Spleen (tissue), 13 donors: ENCODE results near the gene SPINK14. TPM values are rescaled to one million over a fixed set of nuclear protein-coding genes. Genes with fewer than 3 reads are reported as not detected.

Experiments
- DNase-seq: peaks from one replicate; pipeline ENCODE4 v3.0.0-alpha.2; 2020
- H3K27ac ChIP-seq, 8 donors: fragments of 200-600 bp; sonication (generic) in 7 of 8; 1 replicate in 4 of 8; 2 replicates in 4 of 8; pipeline versions ENCODE4 v1.5.0 to v1.8.0; 2016 to 2021; ENCODE audit warnings: inconsistent platforms in 4 of 8, mild to moderate bottlenecking in 4 of 8, moderate library complexity in 1 of 8
- H3K27me3 ChIP-seq, 7 donors: fragments of 200-600 bp; sonication (generic) in 6 of 7; replicated peaks in 1 of 7; 1 replicate in 4 of 7; 2 replicates in 3 of 7; pipeline versions ENCODE4 v1.5.0 to v1.8.0; 2016 to 2021; ENCODE audit warnings: inconsistent platforms in 3 of 7, mild to moderate bottlenecking in 1 of 7
- H3K36me3 ChIP-seq, 6 donors: fragments of 200-600 bp; sonication (generic) in 5 of 6; 1 replicate in 4 of 6; 2 replicates in 2 of 6; pipeline versions ENCODE4 v1.5.0 to v1.8.0; 2016 to 2021; ENCODE audit warnings: inconsistent platforms in 2 of 6
- H3K4me1 ChIP-seq, 6 donors: fragments of 200-600 bp; sonication (generic) in 5 of 6; 1 replicate in 3 of 6; 2 replicates in 3 of 6; pipeline versions ENCODE4 v1.5.0 to v1.8.0; 2016 to 2021; ENCODE audit warnings: inconsistent platforms in 3 of 6
- H3K4me3 ChIP-seq, 8 donors: fragments of 200-600 bp; sonication (generic) in 7 of 8; 1 replicate in 4 of 8; 2 replicates in 4 of 8; pipeline versions ENCODE4 v1.5.0 to v1.8.0; 2016 to 2021; ENCODE audit warnings: inconsistent platforms in 4 of 8, mild to moderate bottlenecking in 4 of 8, moderate library complexity in 2 of 8
- H3K9me3 ChIP-seq, 8 donors: fragments of 200-600 bp; sonication (generic) in 7 of 8; 1 replicate in 4 of 8; 2 replicates in 4 of 8; pipeline versions ENCODE4 v1.5.0 to v1.8.0; 2016 to 2021; ENCODE audit warnings: inconsistent platforms in 4 of 8
- CTCF ChIP-seq, 11 experiments: fragments of 200-600 bp in 7 of 11; fragments of 450-650 bp in 4 of 11; sonication (generic) in 4 of 11; IDR thresholded peaks in 8 of 11; conservative IDR thresholded peaks in 3 of 11; 1 replicate in 7 of 11; 2 replicates in 4 of 11; pipeline versions ENCODE4 v1.4.0 to v1.8.0; 2016 to 2021; ENCODE audit warnings: antibody characterized with exemption in 11 of 11, inconsistent platforms in 4 of 11, mild to moderate bottlenecking in 1 of 11
- POLR2A ChIP-seq, 3 donors: fragments of 450-650 bp; IDR thresholded peaks; one replicate each; pipeline ENCODE4 v1.5.1; 2017; ENCODE audit warnings: antibody characterized with exemption in 3 of 3, mild to moderate bottlenecking in 1 of 3
- POLR2AphosphoS5 ChIP-seq, 3 donors: sonication (generic); formaldehyde crosslinking; IDR thresholded peaks; one replicate each; pipeline ENCODE4 v1.5.1; 2017; ENCODE audit warnings: antibody characterized with exemption in 3 of 3
- WGBS, 5 donors: extraction: QIAGEN DNeasy Blood & Tissue Kit in 3 of 5; methylation state at CpG; one replicate each; pipeline versions ENCODE4 v1.1.5 to v1.1.7; 2013 to 2018; 5-methylcytosine and 5-hydroxymethylcytosine counted together
- intact Hi-C: fragments of 100-400 bp; cut with DNase I; formaldehyde crosslinking; loops from one replicate; pipeline ENCODE4 v1.15.0; 2023; ENCODE audit warnings: low total_unique reads
- long read RNA-seq, 2 donors: transcript quantifications; one replicate each; lab custom pipeline, GENCODE V29; 2026
- polyA plus RNA-seq, 3 donors: library from polyadenylated mRNA; stranded (reverse); fragments of 200-250 nt; gene quantifications; one replicate each; pipeline ENCODE4 v1.2.1, GENCODE V29; 2013
- total RNA-seq, 7 donors: library from RNA; depleted of rRNA in 3 of 7; stranded (reverse); fragments of >200 nt in 3 of 7; fragmentation: NEBNext Ultra II Directional in 4 of 7; extraction: Animal tissue kit (Norgen Biotek cat#: 25700) in 4 of 7; gene quantifications; one replicate each; pipeline versions ENCODE4 v1.1.0 to v1.2.1, GENCODE V29; 2016 to 2021
- donor health status: healthy with polysubstance abuse.
- donor health status: DM: no; HTN: no; CAD: no; lungs with moderate emphysema.
- donor health status: DM: no; HTN: no; CAD: no.
- donor health status: Bipolar disorder and iron deficiency.
- donor health status: healthy.
- donor health status: DM: no; HTN: no; CAD: no.
- donor health status: DM: yes; HTN: yes; CAD: no.

SPINK14 gene
- not detected for total RNA-seq
- polyA plus RNA-seq, result not detected
- long read RNA-seq, donor 1, result 0 reads
- long read RNA-seq, donor 2, result 0 reads

DNA sequence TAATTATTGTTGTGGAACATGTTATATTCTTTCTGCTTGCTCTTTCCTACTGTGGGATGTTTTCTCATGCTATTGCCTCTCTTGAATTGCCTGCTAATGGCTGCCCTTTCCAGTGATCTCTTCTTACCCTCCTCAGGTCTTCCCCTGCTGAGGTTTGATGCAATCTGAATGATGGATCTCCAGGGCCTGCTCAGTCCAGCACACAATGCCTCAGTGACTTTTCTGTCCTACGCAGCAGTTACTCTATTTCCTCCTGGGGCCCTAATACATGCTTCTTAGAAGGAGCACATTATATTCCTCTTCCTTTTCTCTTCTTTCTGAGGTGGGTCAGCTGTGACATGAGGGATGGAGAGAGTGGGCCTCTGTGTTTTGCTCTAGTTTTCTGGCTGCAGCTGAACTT, at the start of gene SPINK14:
Gene SPINK14 (plus strand): TSS at position 301 of the 400 bp plus-strand sequence. CDS start 1,187 bp downstream, outside the sequence.
- WGBS, 5 donors, result 81 to 100% (median 87%) methylated on average over 1 of the region's 1 CpG
- H3K27me3 ChIP-seq, result peaks cover 0 to 11% (median 0%) of the 10 kb centered on the region in 7 donors

DNA sequence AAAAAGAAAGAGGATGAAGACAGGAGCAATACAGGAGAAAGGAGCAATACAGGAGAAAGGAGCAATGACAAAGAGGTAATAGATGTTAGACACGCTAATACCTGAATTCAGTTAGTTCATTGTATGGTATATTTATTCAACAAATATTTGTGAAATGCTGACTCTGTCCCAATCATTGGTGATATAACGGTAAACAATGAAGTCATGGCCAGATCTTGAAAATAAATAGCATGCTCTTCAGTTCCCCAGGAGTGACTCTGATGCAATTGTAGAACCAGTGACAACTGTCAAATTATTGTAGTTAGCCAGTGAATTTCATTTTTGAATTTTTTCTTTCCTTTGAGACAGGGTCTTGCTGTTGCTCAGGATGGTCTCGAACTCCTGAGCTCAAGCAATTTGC, 48.0 kb upstream of the SPINK14 start:
- Histone ChIP-seq H3K36me3 (no peaks in the 10 kb centered on the region), H3K27ac (no peak overlapping the region), H3K4me1 (no peaks in the 10 kb centered on the region), H3K27me3 (no peaks in the 10 kb centered on the region), H3K9me3 (no peaks in the 10 kb centered on the region), H3K4me3 (no peak overlapping the region)
- DNase-seq, result no peak
- WGBS, 5 donors, result 83 to 93% (median 90%) methylated on average over 3 of the region's 3 CpGs
- intact Hi-C loops, result no loop called here
- no peak for TF ChIP-seq POLR2AphosphoS5 (IDR thresholded peaks at IDR 0.05)
- TF ChIP-seq POLR2A (IDR thresholded peaks at IDR 0.05), result no peak
- TF ChIP-seq CTCF (IDR thresholded peaks at IDR 0.05 in 8 of 11, conservative IDR thresholded peaks at IDR 0.05 in 3 of 11), result no peak

More for the DNA sequence above, at the start of gene SPINK14:
- Histone ChIP-seq H3K27ac (no peak within 1 kb of the TSS), H3K4me3 (no peak within 1 kb of the TSS), H3K36me3 (no peaks in the 10 kb centered on the region), H3K9me3 (no peaks in the 10 kb centered on the region), H3K4me1 (no peaks in the 10 kb centered on the region)
- no peak for DNase-seq
- intact Hi-C loops, result no loop called here
- TF ChIP-seq CTCF (IDR thresholded peaks at IDR 0.05 in 8 of 11, conservative IDR thresholded peaks at IDR 0.05 in 3 of 11), result no peak

DNA sequence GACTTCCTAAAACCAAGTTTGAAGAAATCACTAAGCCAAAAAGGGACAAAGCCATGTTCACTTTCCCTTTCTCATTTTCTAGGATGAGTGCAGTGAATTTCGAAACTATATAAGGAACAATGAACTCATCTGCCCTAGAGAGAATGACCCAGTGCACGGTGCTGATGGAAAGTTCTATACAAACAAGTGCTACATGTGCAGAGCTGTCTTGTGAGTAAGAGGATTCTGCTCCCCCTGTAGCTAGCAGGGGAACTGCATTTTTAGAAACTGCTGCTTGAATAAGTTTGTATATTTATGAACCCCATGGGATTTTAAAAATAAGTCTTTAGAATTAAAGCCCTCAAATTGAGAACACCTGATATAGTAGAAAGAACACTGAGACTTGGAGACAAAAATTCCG, 42.7 kb upstream of the SPINK14 start:
- Histone ChIP-seq H3K4me1 (no peaks in the 10 kb centered on the region), H3K36me3 (no peaks in the 10 kb centered on the region), H3K9me3 (no peaks in the 10 kb centered on the region), H3K4me3 (no peak overlapping the region), H3K27me3 (no peaks in the 10 kb centered on the region), H3K27ac (no peak overlapping the region)
- intact Hi-C loops, result no loop called here
- no peak for DNase-seq
- WGBS, 5 donors, result 56 to 78% (median 60%) methylated on average over 3 of the region's 3 CpGs
- TF ChIP-seq CTCF (IDR thresholded peaks at IDR 0.05 in 8 of 11, conservative IDR thresholded peaks at IDR 0.05 in 3 of 11), result no peak

DNA sequence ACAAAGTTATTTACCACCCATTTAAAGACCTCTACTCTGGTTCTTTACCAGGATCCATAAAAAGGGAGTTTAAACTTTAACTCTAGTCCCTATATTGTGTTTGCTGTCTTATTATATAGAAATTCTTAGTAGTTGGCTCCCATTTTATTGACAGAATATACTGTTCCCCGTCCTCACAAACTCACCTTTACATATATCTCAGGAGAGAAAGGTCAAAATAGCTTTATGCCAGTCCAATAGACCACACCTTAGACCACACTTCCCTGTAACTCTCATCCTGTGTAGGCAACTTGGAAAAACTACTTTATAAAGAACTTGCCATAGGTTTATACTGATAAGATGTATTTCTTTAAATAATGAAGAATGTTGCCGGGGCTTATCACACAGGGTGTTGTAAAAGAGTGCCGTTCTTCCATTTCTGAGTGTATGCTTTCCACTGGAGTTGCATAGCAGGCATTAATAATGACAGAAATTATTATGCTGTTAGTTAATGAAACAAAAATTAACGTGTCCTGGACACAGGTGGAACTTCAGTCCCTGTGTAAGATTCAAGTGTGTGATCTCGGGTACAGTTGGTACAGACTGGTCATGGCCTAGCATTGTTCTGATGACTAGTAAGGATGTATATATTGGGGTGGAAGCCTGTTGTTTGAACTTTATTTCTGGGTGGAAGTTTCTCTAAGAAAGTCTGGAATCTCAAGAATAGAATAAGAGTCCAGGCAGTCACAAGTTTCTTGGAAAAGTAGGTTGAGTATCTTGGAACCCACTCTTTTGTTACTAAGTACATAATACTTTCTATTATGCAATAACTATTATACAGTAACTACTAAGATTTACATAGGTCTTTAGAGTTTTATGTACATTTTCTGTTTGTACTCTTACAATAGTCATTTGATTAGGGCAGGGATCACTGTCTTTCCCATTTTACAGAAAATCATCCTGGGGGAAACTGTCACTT, 33.0 kb upstream of the SPINK14 start:
- Histone ChIP-seq H3K36me3 (no peaks in the 10 kb centered on the region), H3K4me3 (no peak overlapping the region), H3K27me3 (no peaks in the 10 kb centered on the region), H3K9me3 (no peaks in the 10 kb centered on the region), H3K27ac (no peak overlapping the region), H3K4me1 (no peaks in the 10 kb centered on the region)
- TF ChIP-seq CTCF (IDR thresholded peaks at IDR 0.05 in 8 of 11, conservative IDR thresholded peaks at IDR 0.05 in 3 of 11) (no peak), POLR2A (IDR thresholded peaks at IDR 0.05) (no peak), POLR2AphosphoS5 (IDR thresholded peaks at IDR 0.05) (no peak)
- no peak for DNase-seq
- 80 to 89% (median 85%) methylated on average over 5 of the region's 5 CpGs for WGBS, 5 donors
- intact Hi-C loops, result no loop called here
